Measurements from ENCODE around the gene MIAT.

DNA sequence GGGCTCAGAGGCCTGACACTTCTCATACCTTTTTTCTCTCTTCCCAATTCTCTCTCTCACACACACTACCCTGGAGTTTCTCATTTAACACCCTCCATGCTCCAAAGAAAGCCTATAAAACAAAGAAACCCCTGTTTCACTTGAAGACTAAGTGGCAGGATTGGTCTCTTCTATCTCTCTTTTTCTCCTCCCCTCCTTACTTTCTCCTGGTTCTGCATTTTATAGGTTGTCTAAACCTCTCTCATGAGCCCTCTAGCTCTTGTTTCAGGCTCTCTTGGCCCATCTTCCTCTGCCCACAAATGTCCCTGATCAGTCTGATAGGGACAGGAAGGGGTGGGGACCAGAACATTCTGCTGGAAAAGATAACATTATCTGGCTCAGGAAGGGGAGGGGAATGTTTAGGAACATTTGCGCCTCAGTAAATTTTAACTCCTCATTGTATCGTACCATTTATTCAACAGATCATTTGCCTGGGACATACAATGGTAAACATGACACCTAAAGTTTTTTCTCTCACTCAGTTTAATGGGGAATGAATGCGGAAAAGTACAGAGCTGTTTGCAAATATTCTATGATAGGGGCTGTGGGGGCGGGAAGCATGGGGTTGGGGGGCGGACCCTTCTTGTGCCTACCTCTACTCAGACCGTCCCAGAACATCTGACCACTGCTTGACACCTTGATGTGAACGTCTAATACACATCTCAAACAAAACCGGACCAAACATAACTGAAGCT is 24.8 kb upstream of the MIAT start:
- TF ChIP-seq, protein P1, sequence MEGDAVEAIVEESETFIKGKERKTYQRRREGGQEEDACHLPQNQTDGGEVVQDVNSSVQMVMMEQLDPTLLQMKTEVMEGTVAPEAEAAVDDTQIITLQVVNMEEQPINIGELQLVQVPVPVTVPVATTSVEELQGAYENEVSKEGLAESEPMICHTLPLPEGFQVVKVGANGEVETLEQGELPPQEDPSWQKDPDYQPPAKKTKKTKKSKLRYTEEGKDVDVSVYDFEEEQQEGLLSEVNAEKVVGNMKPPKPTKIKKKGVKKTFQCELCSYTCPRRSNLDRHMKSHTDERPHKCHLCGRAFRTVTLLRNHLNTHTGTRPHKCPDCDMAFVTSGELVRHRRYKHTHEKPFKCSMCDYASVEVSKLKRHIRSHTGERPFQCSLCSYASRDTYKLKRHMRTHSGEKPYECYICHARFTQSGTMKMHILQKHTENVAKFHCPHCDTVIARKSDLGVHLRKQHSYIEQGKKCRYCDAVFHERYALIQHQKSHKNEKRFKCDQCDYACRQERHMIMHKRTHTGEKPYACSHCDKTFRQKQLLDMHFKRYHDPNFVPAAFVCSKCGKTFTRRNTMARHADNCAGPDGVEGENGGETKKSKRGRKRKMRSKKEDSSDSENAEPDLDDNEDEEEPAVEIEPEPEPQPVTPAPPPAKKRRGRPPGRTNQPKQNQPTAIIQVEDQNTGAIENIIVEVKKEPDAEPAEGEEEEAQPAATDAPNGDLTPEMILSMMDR (IDR thresholded peaks at IDR 0.05), result no peak
- TF ChIP-seq, protein P2, sequence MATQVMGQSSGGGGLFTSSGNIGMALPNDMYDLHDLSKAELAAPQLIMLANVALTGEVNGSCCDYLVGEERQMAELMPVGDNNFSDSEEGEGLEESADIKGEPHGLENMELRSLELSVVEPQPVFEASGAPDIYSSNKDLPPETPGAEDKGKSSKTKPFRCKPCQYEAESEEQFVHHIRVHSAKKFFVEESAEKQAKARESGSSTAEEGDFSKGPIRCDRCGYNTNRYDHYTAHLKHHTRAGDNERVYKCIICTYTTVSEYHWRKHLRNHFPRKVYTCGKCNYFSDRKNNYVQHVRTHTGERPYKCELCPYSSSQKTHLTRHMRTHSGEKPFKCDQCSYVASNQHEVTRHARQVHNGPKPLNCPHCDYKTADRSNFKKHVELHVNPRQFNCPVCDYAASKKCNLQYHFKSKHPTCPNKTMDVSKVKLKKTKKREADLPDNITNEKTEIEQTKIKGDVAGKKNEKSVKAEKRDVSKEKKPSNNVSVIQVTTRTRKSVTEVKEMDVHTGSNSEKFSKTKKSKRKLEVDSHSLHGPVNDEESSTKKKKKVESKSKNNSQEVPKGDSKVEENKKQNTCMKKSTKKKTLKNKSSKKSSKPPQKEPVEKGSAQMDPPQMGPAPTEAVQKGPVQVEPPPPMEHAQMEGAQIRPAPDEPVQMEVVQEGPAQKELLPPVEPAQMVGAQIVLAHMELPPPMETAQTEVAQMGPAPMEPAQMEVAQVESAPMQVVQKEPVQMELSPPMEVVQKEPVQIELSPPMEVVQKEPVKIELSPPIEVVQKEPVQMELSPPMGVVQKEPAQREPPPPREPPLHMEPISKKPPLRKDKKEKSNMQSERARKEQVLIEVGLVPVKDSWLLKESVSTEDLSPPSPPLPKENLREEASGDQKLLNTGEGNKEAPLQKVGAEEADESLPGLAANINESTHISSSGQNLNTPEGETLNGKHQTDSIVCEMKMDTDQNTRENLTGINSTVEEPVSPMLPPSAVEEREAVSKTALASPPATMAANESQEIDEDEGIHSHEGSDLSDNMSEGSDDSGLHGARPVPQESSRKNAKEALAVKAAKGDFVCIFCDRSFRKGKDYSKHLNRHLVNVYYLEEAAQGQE (IDR thresholded peaks at IDR 0.05; ENCODE audit: insufficient read depth in 1 of 2, low read depth in 2 of 2, low read length in 1 of 2), result no peak
- TF ChIP-seq POLR2AphosphoS5 (IDR thresholded peaks at IDR 0.05; ENCODE audit: low read depth, low read length) (no peak), TCF7L2 (IDR thresholded peaks at IDR 0.05; ENCODE audit: low read depth, low read length) (no peak)
